ENCODE data around the gene RBMS1.

DNA sequence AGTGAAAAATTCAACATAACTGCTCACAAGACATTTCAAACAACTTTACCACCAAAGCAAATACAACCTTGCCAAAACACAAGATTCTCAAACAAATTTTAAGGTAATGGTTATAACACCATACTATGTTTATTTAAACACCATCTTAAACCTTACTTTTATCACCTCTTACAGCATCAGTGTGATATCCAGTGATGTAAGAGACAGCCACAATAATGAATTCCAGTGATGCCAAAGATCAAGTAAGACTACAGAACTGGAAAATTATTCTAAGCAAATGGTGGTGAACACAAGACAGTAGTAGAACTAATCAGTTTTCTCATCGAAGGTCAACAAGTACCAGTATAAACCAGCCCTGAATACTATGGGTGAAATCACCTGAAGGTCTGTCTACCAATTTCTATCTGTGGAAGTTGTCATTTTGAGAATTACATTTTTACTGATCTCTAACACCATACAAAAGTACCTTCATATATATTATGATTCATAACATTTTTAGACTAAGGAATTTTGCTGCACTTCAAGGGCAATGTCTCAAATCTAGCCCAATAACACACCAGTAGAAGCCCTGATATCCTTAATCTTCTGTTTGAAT is 146.2 kb downstream of the RBMS1 start:
- no peak for TF ChIP-seq POLR2A (IDR thresholded peaks at IDR 0.05)
- TF ChIP-seq, protein P1, sequence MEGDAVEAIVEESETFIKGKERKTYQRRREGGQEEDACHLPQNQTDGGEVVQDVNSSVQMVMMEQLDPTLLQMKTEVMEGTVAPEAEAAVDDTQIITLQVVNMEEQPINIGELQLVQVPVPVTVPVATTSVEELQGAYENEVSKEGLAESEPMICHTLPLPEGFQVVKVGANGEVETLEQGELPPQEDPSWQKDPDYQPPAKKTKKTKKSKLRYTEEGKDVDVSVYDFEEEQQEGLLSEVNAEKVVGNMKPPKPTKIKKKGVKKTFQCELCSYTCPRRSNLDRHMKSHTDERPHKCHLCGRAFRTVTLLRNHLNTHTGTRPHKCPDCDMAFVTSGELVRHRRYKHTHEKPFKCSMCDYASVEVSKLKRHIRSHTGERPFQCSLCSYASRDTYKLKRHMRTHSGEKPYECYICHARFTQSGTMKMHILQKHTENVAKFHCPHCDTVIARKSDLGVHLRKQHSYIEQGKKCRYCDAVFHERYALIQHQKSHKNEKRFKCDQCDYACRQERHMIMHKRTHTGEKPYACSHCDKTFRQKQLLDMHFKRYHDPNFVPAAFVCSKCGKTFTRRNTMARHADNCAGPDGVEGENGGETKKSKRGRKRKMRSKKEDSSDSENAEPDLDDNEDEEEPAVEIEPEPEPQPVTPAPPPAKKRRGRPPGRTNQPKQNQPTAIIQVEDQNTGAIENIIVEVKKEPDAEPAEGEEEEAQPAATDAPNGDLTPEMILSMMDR (IDR thresholded peaks at IDR 0.05), result no peak
